Endothelial cell of umbilical vein (primary cell): ENCODE data around the gene TTC33. TPM values are rescaled to one million over a fixed set of nuclear protein-coding genes. Genes with fewer than 3 reads are reported as not detected.

Experiments used
- BruUV-seq: library from RNA; stranded (reverse); fragments of 400-500 nt; replicated peaks from 2 replicates; lab custom pipeline; 2021; lab: Mats Ljungman, UMichigan
- CTCF ChIA-PET: fragments of 300-600, 350-600 bp; sonication (Branson Sonifier 250); formaldehyde crosslinking; loops from one replicate; lab custom pipeline; 2021; ENCODE audit warnings: antibody characterized with exemption, inconsistent platforms; lab: Charles Lee
- POLR2A ChIA-PET: fragments of 300-600, 350-600 bp; sonication (Branson Sonifier 250); formaldehyde crosslinking; loops from one replicate; lab custom pipeline; 2021; ENCODE audit warnings: antibody characterized with exemption, inconsistent platforms; lab: Charles Lee
- DNase-seq: peaks from one replicate; pipeline ENCODE4 v3.0.0-alpha.2; 2011; ENCODE audit warnings: low read depth, low spot score
- FAIRE-seq: peaks from 2 replicates; lab custom pipeline; 2011; peaks lifted over from hg19 to GRCh38; lab: Jason Lieb, UNC
- H2AFZ ChIP-seq: 2 replicates; pipeline ENCODE4 v1.6.0; 2012; ENCODE audit warnings: low read depth, low read length, control low read depth, inconsistent platforms
- H3K27ac ChIP-seq: 2 replicates; pipeline ENCODE4 v1.5.1; 2011; ENCODE audit warnings: low read depth, mild to moderate bottlenecking, control low read depth, low read length, moderate library complexity; ENCODE audit not compliant: insufficient read depth
- H3K27me3 ChIP-seq, 2 experiments: 2 replicates each; pipeline versions ENCODE4 v1.6.0 to v1.6.1; 2011; ENCODE audit warnings: low read length in 2 of 2, mixed read lengths in 1 of 2; ENCODE audit not compliant: control insufficient read depth in 2 of 2, insufficient read depth in 2 of 2
- H3K36me3 ChIP-seq, 2 experiments: 2 replicates in 1 of 2; 3 replicates in 1 of 2; pipeline ENCODE4 v1.5.1; 2011; ENCODE audit warnings: low read length in 2 of 2, mild to moderate bottlenecking in 1 of 2, moderate library complexity in 1 of 2; ENCODE audit not compliant: control insufficient read depth in 2 of 2, insufficient read depth in 2 of 2; ENCODE audit errors: extremely low read depth in 1 of 2
- H3K4me1 ChIP-seq: 3 replicates; pipeline ENCODE4 v1.5.1; 2011; ENCODE audit warnings: mild to moderate bottlenecking, low read length; ENCODE audit not compliant: control insufficient read depth, insufficient read depth; ENCODE audit errors: extremely low read depth
- H3K4me2 ChIP-seq: 2 replicates; pipeline ENCODE4 v1.6.1; 2011; ENCODE audit warnings: low read length, control low read depth, mixed read lengths; ENCODE audit not compliant: insufficient read depth
- H3K4me3 ChIP-seq, 3 experiments: fragments of 200-600 bp in 1 of 3; sonication (generic), shearing (Covaris generic) in 1 of 3; replicated peaks in 1 of 3; 2 replicates each; pipeline ENCODE4 v1.5.1; 2011 to 2016; ENCODE audit warnings: control low read depth in 3 of 3, low read length in 3 of 3, mild to moderate bottlenecking in 2 of 3, inconsistent platforms in 1 of 3, low read depth in 1 of 3, moderate library complexity in 1 of 3; ENCODE audit not compliant: insufficient read depth in 1 of 3
- H3K79me2 ChIP-seq: 2 replicates; pipeline ENCODE4 v1.6.0; 2012; ENCODE audit warnings: low read length, inconsistent platforms; ENCODE audit not compliant: control insufficient read depth, insufficient read depth
- H3K9ac ChIP-seq: replicated peaks from 2 replicates; pipeline ENCODE3; 2011; ENCODE audit warnings: low read length, control low read depth; ENCODE audit not compliant: insufficient read depth; ENCODE audit errors: extremely low read depth
- H3K9me1 ChIP-seq: replicated peaks from 3 replicates; pipeline ENCODE4 v1.6.0; 2011; ENCODE audit warnings: mild to moderate bottlenecking, low read length; ENCODE audit not compliant: control insufficient read depth, insufficient read depth; ENCODE audit errors: extremely low read depth
- H3K9me3 ChIP-seq: replicated peaks from 2 replicates; pipeline ENCODE4 v1.5.1; 2012; ENCODE audit warnings: low read length, inconsistent platforms; ENCODE audit not compliant: control insufficient read depth, insufficient read depth
- H4K20me1 ChIP-seq: replicated peaks from 2 replicates; pipeline ENCODE3; 2011; ENCODE audit warnings: mild to moderate bottlenecking, low read length; ENCODE audit not compliant: control insufficient read depth, insufficient read depth; ENCODE audit errors: extremely low read depth
- CTCF ChIP-seq, 2 donors: IDR thresholded peaks; 1 replicate in 1 of 2; 2 replicates in 1 of 2; pipeline ENCODE4 v1.5.1; 2011; ENCODE audit warnings: low read length in 2 of 2, mild to moderate bottlenecking in 2 of 2, moderate library complexity in 2 of 2, control low read depth in 1 of 2, inconsistent platforms in 1 of 2, low read depth in 1 of 2; ENCODE audit not compliant: insufficient read depth in 1 of 2; ENCODE audit errors: extremely low read depth in 1 of 2
- EZH2 ChIP-seq: IDR thresholded peaks from 2 replicates; pipeline ENCODE4 v1.6.1; 2012; ENCODE audit warnings: borderline replicate concordance, low read depth, mild to moderate bottlenecking, moderate library complexity, low read length, inconsistent platforms; ENCODE audit not compliant: severe bottlenecking
- FOS ChIP-seq: IDR thresholded peaks from 2 replicates; pipeline ENCODE4 v1.6.1; 2011; ENCODE audit warnings: mild to moderate bottlenecking, low read length, moderate library complexity, borderline replicate concordance; ENCODE audit not compliant: insufficient read depth
- GATA2 ChIP-seq: IDR thresholded peaks from 2 replicates; pipeline ENCODE4 v1.7.0; 2011; ENCODE audit warnings: low read depth, mild to moderate bottlenecking, moderate library complexity, mixed read lengths, low read length; ENCODE audit not compliant: insufficient read length, insufficient read depth
- JUN ChIP-seq: IDR thresholded peaks from 2 replicates; pipeline ENCODE4 v1.6.1; 2011; ENCODE audit warnings: borderline replicate concordance, low read depth; ENCODE audit not compliant: insufficient read length, insufficient read depth
- MAX ChIP-seq: IDR thresholded peaks from 2 replicates; pipeline ENCODE4 v1.6.1; 2011; ENCODE audit not compliant: insufficient read depth, insufficient read length
- MYC ChIP-seq: IDR thresholded peaks from one replicate; pipeline ENCODE4 v1.6.1; 2011; ENCODE audit warnings: mild to moderate bottlenecking, low read depth, low read length
- POLR2A ChIP-seq: IDR thresholded peaks from 2 replicates; pipeline ENCODE4 v1.6.1; 2012; ENCODE audit warnings: low read depth, mild to moderate bottlenecking, control low read depth, low read length
- POLR2AphosphoS5 ChIP-seq: IDR thresholded peaks from 2 replicates; pipeline ENCODE4 v1.6.1; 2012; ENCODE audit warnings: low read depth, mild to moderate bottlenecking, control low read depth, low read length, moderate library complexity; ENCODE audit not compliant: insufficient read depth
- dilution Hi-C: fragments of 300-500 bp; cut with MboI; formaldehyde crosslinking; loops from one replicate; pipeline ENCODE4 v1.15.0; 2019; ENCODE audit warnings: low sequenced_read_pairs; ENCODE audit not compliant: extremely low pct_ligation_motif_present
- intact Hi-C: fragments of 100-400 bp; cut with micrococcal nuclease; formaldehyde crosslinking; loops from one replicate; pipeline ENCODE4 v1.10.0; 2022
- polyA plus RNA-seq, 4 experiments: library from polyadenylated mRNA; depleted of rRNA in 3 of 4; stranded (reverse) in 3 of 4; unstranded in 1 of 4; fragments of >200 nt; gene quantifications; 2 replicates each; pipeline versions ENCODE4 v1.2.1 to v1.2.3, GENCODE V29; 2011 to 2012; ENCODE audit warnings: missing spikeins in 1 of 4
- total RNA-seq: library from RNA; stranded (reverse); gene quantifications from 2 replicates; pipeline ENCODE4 v1.2.3, GENCODE V29; 2021

Gene TTC33
- total and polyA plus RNA-seq, 2 donors (not counting 3 experiments of a cell fraction or from before 2014, with no cell fraction given), result 2.2 to 11.7 TPM

- no peaks in the 10 kb centered on the region for H3K4me1 ChIP-seq
- H3K27ac ChIP-seq, result no peak overlapping the region
- H3K27me3 ChIP-seq, result no peaks in the 10 kb centered on the region
- H3K9me1 ChIP-seq, result no peaks in the 10 kb centered on the region
- DNase-seq (no peak), FAIRE-seq (no peak)
- H4K20me1 ChIP-seq, result no peaks in the 10 kb centered on the region
- no peaks in the 10 kb centered on the region for H3K36me3 ChIP-seq
- POLR2A ChIA-PET, result no interaction called here
- no peak overlapping the region for H3K4me3 ChIP-seq
- H3K9me3 ChIP-seq, result no peaks in the 10 kb centered on the region
- no peak overlapping the region for H2AFZ ChIP-seq
- dilution Hi-C loops, result no loop called here
- no peak overlapping the region for H3K9ac ChIP-seq
- no TSS peak for BruUV-seq
- no peak for TF ChIP-seq CTCF (IDR thresholded peaks at IDR 0.05; ENCODE audit: extremely low read depth in 1 of 2, insufficient read depth in 1 of 2, low read depth in 1 of 2, low read length in 2 of 2)
- TF ChIP-seq POLR2A, result no peak
- TF ChIP-seq MAX, result no peak
- no peak for TF ChIP-seq FOS
- TF ChIP-seq MYC, result no peak
- TF ChIP-seq GATA2, result no peak
- no peak for TF ChIP-seq POLR2AphosphoS5
- TF ChIP-seq JUN, result no peak
- no peak for TF ChIP-seq EZH2
- H3K79me2 ChIP-seq, result no peaks in the 10 kb centered on the region
- CTCF ChIA-PET, result interaction anchor here (1.4 kb wide), 1 partner anchor 7 kb away, joined by 3 read pairs; no protein-coding TSS in a partner anchor
- intact Hi-C loops, result no loop called here
- H3K4me2 ChIP-seq, result no peak overlapping the region
Measured at GRCh38 chr5:40667161-40667663, 88.5 kb downstream of the TTC33 start.
